HepG2 (cell line): ENCODE measurements around the gene ST7L. TPM values are rescaled to one million over a fixed set of nuclear protein-coding genes. Genes with fewer than 3 reads are reported as not detected.

ENCODE experiments used
- ATAC-seq: fragments of 200-7000 bp; cut with Tn5 transposase; 3 replicates; pipeline ENCODE4 v1.9.1; 2020; ENCODE audit warnings: mild to moderate bottlenecking, moderate library complexity
- BruUV-seq: library from RNA; stranded (reverse); fragments of 400-500 nt; replicated peaks from 2 replicates; lab custom pipeline; 2021; lab: Mats Ljungman, UMichigan
- CTCF ChIA-PET: fragments of 300-600 bp; formaldehyde crosslinking; extraction: SDS; loops from one replicate; lab custom pipeline; 2021; ENCODE audit warnings: low total read pairs, inconsistent platforms, low intra/inter-chr PET ratio; lab: Yijun Ruan, JAX
- POLR2A ChIA-PET: fragments of 350-600 bp; sonication (Branson Sonifier 250); formaldehyde crosslinking; loops from one replicate; lab custom pipeline; 2020; ENCODE audit warnings: antibody characterized with exemption, inconsistent platforms; lab: Yijun Ruan, JAX
- DNase-seq: peaks from one replicate; pipeline ENCODE4 v3.0.0-alpha.2; 2015; ENCODE audit warnings: low spot score
- FAIRE-seq: peaks from 3 replicates; lab custom pipeline; 2011; peaks lifted over from hg19 to GRCh38; lab: Jason Lieb, UNC
- H2AFZ ChIP-seq: one replicate; pipeline ENCODE4 v1.6.1; 2011; ENCODE audit warnings: low read length, inconsistent platforms
- H3K27ac ChIP-seq: fragments of 300-600 bp; 3 replicates; pipeline ENCODE4 v1.8.0; 2011; ENCODE audit warnings: mixed run types, mild to moderate bottlenecking, mixed read lengths, low read length, inconsistent platforms; ENCODE audit not compliant: insufficient read depth; ENCODE audit errors: extremely low read length
- H3K27me3 ChIP-seq, 2 experiments: fragments of 200-600 bp in 1 of 2; 2 replicates in 1 of 2; 3 replicates in 1 of 2; pipeline versions ENCODE4 v1.6.0 to v1.8.0; 2011; ENCODE audit warnings: low read length in 2 of 2, mild to moderate bottlenecking in 2 of 2, moderate library complexity in 2 of 2, inconsistent platforms in 1 of 2; ENCODE audit not compliant: insufficient read depth in 2 of 2, control insufficient read depth in 1 of 2
- H3K36me3 ChIP-seq, 2 experiments: fragments of 200-600 bp in 1 of 2; replicated peaks in 1 of 2; 2 replicates in 1 of 2; 3 replicates in 1 of 2; pipeline versions ENCODE4 v1.5.1 to v1.8.0; 2011; ENCODE audit warnings: low read length in 2 of 2, inconsistent platforms in 1 of 2; ENCODE audit not compliant: insufficient read depth in 2 of 2, control insufficient read depth in 1 of 2
- H3K4me1 ChIP-seq: 2 replicates; pipeline ENCODE4 v1.5.1; 2012; ENCODE audit warnings: low read length, inconsistent platforms; ENCODE audit not compliant: insufficient read depth
- H3K4me2 ChIP-seq: 2 replicates; pipeline ENCODE4 v1.6.0; 2011; ENCODE audit warnings: low read depth, low read length, inconsistent platforms
- H3K4me3 ChIP-seq, 3 experiments: fragments of 200-600 bp in 1 of 3; sonication (generic), shearing (Covaris generic) in 1 of 3; replicated peaks in 1 of 3; 2 replicates each; pipeline ENCODE4 v1.5.1; 2011 to 2016; ENCODE audit warnings: low read length in 3 of 3, inconsistent platforms in 2 of 3, low read depth in 2 of 3, mild to moderate bottlenecking in 2 of 3, control low read depth in 1 of 3, mixed read lengths in 1 of 3; ENCODE audit not compliant: insufficient read depth in 1 of 3
- H3K79me2 ChIP-seq: one replicate; pipeline ENCODE4 v1.6.1; 2011; ENCODE audit warnings: low read length, inconsistent platforms; ENCODE audit not compliant: insufficient read depth
- H3K9ac ChIP-seq: 2 replicates; pipeline ENCODE4 v1.6.0; 2011; ENCODE audit warnings: mild to moderate bottlenecking, low read depth, low read length, inconsistent platforms; ENCODE audit not compliant: insufficient read depth
- H3K9me3 ChIP-seq: 2 replicates; pipeline ENCODE4 v1.5.1; 2012; ENCODE audit warnings: mild to moderate bottlenecking, low read length
- H4K20me1 ChIP-seq: 2 replicates; pipeline ENCODE4 v1.6.0; 2011; ENCODE audit warnings: inconsistent platforms, mild to moderate bottlenecking, low read length, moderate library complexity; ENCODE audit not compliant: insufficient read depth
- AFF4 ChIP-seq: sonication (generic); formaldehyde crosslinking; IDR thresholded peaks from 2 replicates; pipeline ENCODE4 v1.4.0; 2020; ENCODE audit warnings: missing genetic modification reagents
- BRD4 ChIP-seq: sonication (generic); formaldehyde crosslinking; IDR thresholded peaks from 2 replicates; pipeline ENCODE4 v1.4.0; 2020; ENCODE audit warnings: missing genetic modification reagents
- HMG20A ChIP-seq: IDR thresholded peaks from 2 replicates; pipeline ENCODE4 v1.6.1; 2016; ENCODE audit warnings: borderline replicate concordance
- HNRNPL ChIP-seq: fragments of 200-400 bp; formaldehyde crosslinking; IDR thresholded peaks from 2 replicates; pipeline ENCODE4 v1.6.1; 2017; ENCODE audit warnings: mild to moderate bottlenecking, low read depth, low read length
- KAT2B ChIP-seq: fragments of 150-350 bp; IDR thresholded peaks from 2 replicates; pipeline ENCODE4 v1.6.1; 2014; ENCODE audit warnings: low read depth, low read length, borderline replicate concordance
- NR0B2 ChIP-seq: sonication (generic); formaldehyde crosslinking; IDR thresholded peaks from 2 replicates; pipeline ENCODE4 v1.4.0; 2020; ENCODE audit warnings: mild to moderate bottlenecking, missing genetic modification reagents
- PAX8 ChIP-seq: sonication (generic); formaldehyde crosslinking; IDR thresholded peaks from 2 replicates; pipeline ENCODE4 v1.8.0; 2022; ENCODE audit warnings: mild to moderate bottlenecking, missing genetic modification reagents, borderline replicate concordance
- TFE3 ChIP-seq: IDR thresholded peaks from 2 replicates; pipeline ENCODE4 v1.6.1; 2016
- TP53 ChIP-seq: sonication (generic); formaldehyde crosslinking; conservative IDR thresholded peaks from 2 replicates; pipeline ENCODE4 v1.4.0; 2020; ENCODE audit warnings: missing genetic modification reagents
- ZNF160 ChIP-seq: sonication (generic); formaldehyde crosslinking; IDR thresholded peaks from 2 replicates; pipeline ENCODE4 v1.8.0; 2022; ENCODE audit warnings: mild to moderate bottlenecking, inconsistent platforms, missing genetic modification reagents
- ZNF501 ChIP-seq: sonication (generic); formaldehyde crosslinking; IDR thresholded peaks from 2 replicates; pipeline ENCODE4 v1.5.1; 2020; ENCODE audit warnings: mild to moderate bottlenecking, moderate library complexity, missing genetic modification reagents
- ZNF503 ChIP-seq: sonication (generic); formaldehyde crosslinking; IDR thresholded peaks from 2 replicates; pipeline ENCODE4 v1.4.0; 2020; ENCODE audit warnings: missing genetic modification reagents
- ZNF691 ChIP-seq: sonication (generic); formaldehyde crosslinking; IDR thresholded peaks from 2 replicates; pipeline ENCODE4 v1.4.0; 2020; ENCODE audit warnings: missing genetic modification reagents, low read depth, mild to moderate bottlenecking, borderline replicate concordance
- ZNF761 ChIP-seq: sonication (generic); formaldehyde crosslinking; conservative IDR thresholded peaks from 2 replicates; pipeline ENCODE4 v1.4.0; 2020; ENCODE audit warnings: mild to moderate bottlenecking, missing genetic modification reagents
- ZNF780A ChIP-seq: sonication (generic); formaldehyde crosslinking; IDR thresholded peaks from 2 replicates; pipeline ENCODE4 v1.8.0; 2022; ENCODE audit warnings: mild to moderate bottlenecking, missing genetic modification reagents, moderate library complexity
- ZNF850 ChIP-seq: sonication (generic); formaldehyde crosslinking; conservative IDR thresholded peaks from 2 replicates; pipeline ENCODE4 v1.9.0; 2021; ENCODE audit warnings: mild to moderate bottlenecking, missing genetic modification reagents
- WGBS: methylation state at CpG from one replicate; pipeline ENCODE4 v1.1.6; 2017; ENCODE audit warnings: low lambda C conversion rate; 5-methylcytosine and 5-hydroxymethylcytosine counted together
- in situ Hi-C: cut with HindIII; loops from 2 replicates; pipeline ENCODE4 v1.10.0; 2017; ENCODE audit warnings: low pct_unique_long_range_greater_than_20kb; ENCODE audit not compliant: extremely low pct_ligation_motif_present
- intact Hi-C: fragments of 100-400 bp; cut with micrococcal nuclease; formaldehyde crosslinking; loops from one replicate; pipeline ENCODE4 v1.10.0; 2022; ENCODE audit not compliant: unreplicated experiment
- polyA plus RNA-seq, 8 experiments: library from polyadenylated mRNA; depleted of rRNA in 3 of 8; stranded (reverse) in 7 of 8; unstranded in 1 of 8; fragments of >200 nt; fragmentation: Illumina TruSeq in 4 of 8; extraction: Trizol in 4 of 8; gene quantifications; 2 replicates each; pipeline versions ENCODE4 v1.2.1 to v1.2.3, GENCODE V29; 2011 to 2016; ENCODE audit warnings: low read depth in 4 of 8, missing spikeins in 1 of 8, mixed read lengths in 1 of 8; ENCODE audit not compliant: insufficient read depth in 1 of 8
- total RNA-seq, 5 experiments: library from RNA; depleted of rRNA; stranded (reverse); fragments of >200 nt; fragmentation: Illumina TruSeq; extraction: Trizol; gene quantifications; 2 replicates each; pipeline ENCODE4 v1.2.3, GENCODE V29; 2016; ENCODE audit warnings: low read depth in 1 of 5

Gene ST7L
- total and polyA plus RNA-seq, 2 of the 13 experiments (the other 11 are each of a cell fraction or from before 2014, with no cell fraction given): 8.6 to 19.9 TPM

- Histone ChIP-seq H3K4me3 (no peak overlapping the region), H3K27me3 (no peaks in the 10 kb centered on the region), H3K36me3 (peaks cover 3 to 23% of the 10 kb centered on the region in 2 experiments; a peak in 3 of 5 replicates), H3K4me2 (no peak overlapping the region), H4K20me1 (no peaks in the 10 kb centered on the region), H3K27ac (no peak overlapping the region), H2AFZ (no peak overlapping the region), H3K4me1 (no peaks in the 10 kb centered on the region), H3K79me2 (no peaks in the 10 kb centered on the region), H3K9me3 (no peaks in the 10 kb centered on the region), H3K9ac (no peak overlapping the region)
- no peak for DNase-seq
- FAIRE-seq: no peak
- CTCF ChIA-PET: no interaction called here
- WGBS: 90% methylated on average over 5 of the region's 5 CpGs
- intact Hi-C loops (no loop called here), in situ Hi-C loops (no loop called here)
- no TSS peak for BruUV-seq
- ATAC-seq: no peak
- POLR2A ChIA-PET: no interaction called here
- TF ChIP-seq PAX8 (CRISPR knock-in tag): no peak
- TF ChIP-seq TP53 (CRISPR knock-in tag): no peak
- no peak for TF ChIP-seq KAT2B
- no peak for TF ChIP-seq ZNF501 (CRISPR knock-in tag)
- no peak for TF ChIP-seq BRD4 (CRISPR knock-in tag)
- TF ChIP-seq ZNF503 (CRISPR knock-in tag): no peak
- TF ChIP-seq HMG20A: no peak
- TF ChIP-seq ZNF850: no peak
- TF ChIP-seq NR0B2 (CRISPR knock-in tag): no peak
- no peak for TF ChIP-seq ZNF691
- no peak for TF ChIP-seq AFF4 (CRISPR knock-in tag)
- no peak for TF ChIP-seq ZNF160 (CRISPR knock-in tag)
- TF ChIP-seq HNRNPL: no peak
- TF ChIP-seq ZNF761 (CRISPR knock-in tag): no peak
- TF ChIP-seq TFE3 (CRISPR knock-in tag): no peak
- no peak for TF ChIP-seq ZNF780A (CRISPR knock-in tag)
These were observed 39.0 kb downstream of the ST7L start for GRCh38 chr1:112579801-112580510.
